GM23338 (cell line): ENCODE measurements around the gene DOCK7.

Source experiments
- CREB1 ChIP-seq: fragments of 250-450 bp; sonication (Bioruptor Pico); IDR thresholded peaks from 2 replicates; pipeline ENCODE4 v1.5.0; 2020; ENCODE audit warnings: low read depth, mild to moderate bottlenecking, moderate library complexity
- CTCF ChIP-seq, 2 experiments: fragments of 200-600 bp in 1 of 2; sonication (generic) in 1 of 2; conservative IDR thresholded peaks; 2 replicates each; pipeline versions ENCODE4 v1.5.1 to v1.6.1; 2016 to 2017; ENCODE audit warnings: antibody characterized with exemption in 2 of 2, low read depth in 2 of 2, mild to moderate bottlenecking in 2 of 2, moderate library complexity in 1 of 2
- EZH2 ChIP-seq: fragments of 200-600 bp; sonication (generic); IDR thresholded peaks from one replicate; pipeline ENCODE4 v1.8.0; 2017; ENCODE audit warnings: antibody characterized with exemption, mild to moderate bottlenecking, low read depth; ENCODE audit not compliant: unreplicated experiment
- EZH2phosphoT487 ChIP-seq: fragments of 200-600 bp; sonication (generic); IDR thresholded peaks from one replicate; pipeline ENCODE4 v1.8.1; 2018; ENCODE audit warnings: antibody characterized with exemption; ENCODE audit not compliant: unreplicated experiment
- POLR2AphosphoS5 ChIP-seq: IDR thresholded peaks from 2 replicates; pipeline ENCODE4 v1.6.1; 2016; ENCODE audit warnings: antibody characterized with exemption, low read depth

- TF ChIP-seq CTCF (conservative IDR thresholded peaks at IDR 0.05; ENCODE audit: low read depth in 2 of 2) (no peak), EZH2 (no peak), CREB1 (CRISPR knock-in tag) (no peak), POLR2AphosphoS5 (no peak), EZH2phosphoT487 (no peak)
These were observed 66.3 kb downstream of the DOCK7 start for GRCh38 chr1:62621907-62622306.
